Raji (cell line): ENCODE results near the gene FKBP6.

Source experiments
- POLR2A ChIP-seq: IDR thresholded peaks from 2 replicates; pipeline ENCODE4 v1.6.1; 2011; ENCODE audit warnings: low read depth, low read length, control low read depth; ENCODE audit not compliant: insufficient read depth

The FKBP6 gene

GRCh38 chr7:73397521-73398281 is 69.7 kb downstream of the FKBP6 start:
- no peak for TF ChIP-seq POLR2A
